ENCODE data around the gene AHNAK. TPM values are rescaled to one million over a fixed set of nuclear protein-coding genes. Genes with fewer than 3 reads are reported as not detected.

Gene AHNAK
- total and polyA plus RNA-seq, 5 donors, result 78.1 to 371 (median 311) TPM

- no peaks in the 10 kb centered on the region for H3K9me3 ChIP-seq (ENCODE audit: control insufficient read depth, low read length)
- intact Hi-C loops (cut with DNase I), result no loop called here
- H3K27me3 ChIP-seq (ENCODE audit: control insufficient read depth, insufficient read depth), result no peaks in the 10 kb centered on the region
- ATAC-seq (peak in 1 of 2 donors; percentile 48), DNase-seq (no peak)
- 63% methylated on average over 8 of the region's 8 CpGs for WGBS
- H3K27ac ChIP-seq (ENCODE audit: low read length), result no peak overlapping the region
- H3K4me3 ChIP-seq (ENCODE audit: low read length), result no peak overlapping the region
- no peaks in the 10 kb centered on the region for H3K4me1 ChIP-seq (ENCODE audit: control insufficient read depth, insufficient read depth, low read length)
These were observed 133.4 kb downstream of the AHNAK start for GRCh38 chr11:62413060-62413696.

GRCh38 chr11:62411524-62411923 lies 135.1 kb downstream of the AHNAK start:
- Histone ChIP-seq H3K27me3 (ENCODE audit: control insufficient read depth, insufficient read depth) (no peaks in the 10 kb centered on the region), H3K9me3 (ENCODE audit: control insufficient read depth, low read length) (no peaks in the 10 kb centered on the region), H3K27ac (ENCODE audit: low read length) (no peak overlapping the region), H3K4me1 (ENCODE audit: control insufficient read depth, insufficient read depth, low read length) (no peaks in the 10 kb centered on the region), H3K4me3 (ENCODE audit: low read length) (no peak overlapping the region)
- 71% methylated on average over 5 of the region's 5 CpGs for WGBS
- intact Hi-C loops (cut with DNase I), result no loop called here
- no peak for DNase-seq
- no peak for ATAC-seq

GRCh38 chr11:62410972-62411371 lies 135.6 kb downstream of the AHNAK start:
- 89% methylated on average over 8 of the region's 8 CpGs for WGBS
- intact Hi-C loops (cut with DNase I), result no loop called here

GRCh38 chr11:62409831-62410230 lies 136.8 kb downstream of the AHNAK start:
- H3K4me1 ChIP-seq (ENCODE audit: control insufficient read depth, insufficient read depth, low read length), result no peaks in the 10 kb centered on the region
- no peaks in the 10 kb centered on the region for H3K27me3 ChIP-seq (ENCODE audit: control insufficient read depth, insufficient read depth)
- no peak overlapping the region for H3K27ac ChIP-seq (ENCODE audit: low read length)
- H3K4me3 ChIP-seq (ENCODE audit: low read length), result no peak overlapping the region
- DNase-seq (no peak), ATAC-seq (no peak)
- no peaks in the 10 kb centered on the region for H3K9me3 ChIP-seq (ENCODE audit: control insufficient read depth, low read length)
- WGBS, result 91% methylated on average over 8 of the region's 8 CpGs
- intact Hi-C loops (cut with DNase I), result loop anchor here in 1 of 4 donors (10.0 kb wide), 1 partner anchor 135 kb away; the partner anchor contains the start of gene AHNAK

More at GRCh38 chr11:62410972-62411371, 135.6 kb downstream of the AHNAK start:
- no peak overlapping the region for H3K27ac ChIP-seq (ENCODE audit: low read length)
- H3K4me3 ChIP-seq (ENCODE audit: low read length), result no peak overlapping the region
- no peak for DNase-seq
- no peaks in the 10 kb centered on the region for H3K4me1 ChIP-seq (ENCODE audit: control insufficient read depth, insufficient read depth, low read length)
- no peak for ATAC-seq
- no peaks in the 10 kb centered on the region for H3K9me3 ChIP-seq (ENCODE audit: control insufficient read depth, low read length)
- H3K27me3 ChIP-seq (ENCODE audit: control insufficient read depth, insufficient read depth), result no peaks in the 10 kb centered on the region

GRCh38 chr11:62406034-62406433 lies 140.6 kb downstream of the AHNAK start:
- Histone ChIP-seq H3K27ac (ENCODE audit: low read length) (no peak overlapping the region), H3K4me3 (ENCODE audit: low read length) (no peak overlapping the region), H3K4me1 (ENCODE audit: control insufficient read depth, insufficient read depth, low read length) (peaks cover 5% of the 10 kb centered on the region), H3K9me3 (ENCODE audit: control insufficient read depth, low read length) (no peaks in the 10 kb centered on the region), H3K27me3 (ENCODE audit: control insufficient read depth, insufficient read depth) (no peaks in the 10 kb centered on the region)
- DNase-seq, result no peak
- WGBS, result 56% methylated on average over 4 of the region's 4 CpGs
- intact Hi-C loops (cut with DNase I), result loop anchor here in 1 of 4 donors (10.0 kb wide), 1 partner anchor 139 kb away; the partner anchor contains the start of gene AHNAK
- ATAC-seq, result no peak

GRCh38 chr11:62404901-62405300 lies 141.7 kb downstream of the AHNAK start:
- DNase-seq (no peak), ATAC-seq (no peak)
- H3K9me3 ChIP-seq (ENCODE audit: control insufficient read depth, low read length), result no peaks in the 10 kb centered on the region
- H3K27ac ChIP-seq (ENCODE audit: low read length), result no peak overlapping the region
- no peak overlapping the region for H3K4me3 ChIP-seq (ENCODE audit: low read length)
- peaks cover 5% of the 10 kb centered on the region for H3K4me1 ChIP-seq (ENCODE audit: control insufficient read depth, insufficient read depth, low read length)
- WGBS, result 80% methylated on average over 5 of the region's 5 CpGs
- no peaks in the 10 kb centered on the region for H3K27me3 ChIP-seq (ENCODE audit: control insufficient read depth, insufficient read depth)
- intact Hi-C loops (cut with DNase I), result loop anchor here in 1 of 4 donors (10.0 kb wide), 1 partner anchor 140 kb away; the partner anchor contains the start of gene AHNAK

GRCh38 chr11:62404435-62404834 lies 142.2 kb downstream of the AHNAK start:
- Histone ChIP-seq H3K4me1 (ENCODE audit: control insufficient read depth, insufficient read depth, low read length) (peaks cover 10% of the 10 kb centered on the region), H3K27me3 (ENCODE audit: control insufficient read depth, insufficient read depth) (no peaks in the 10 kb centered on the region), H3K9me3 (ENCODE audit: control insufficient read depth, low read length) (no peaks in the 10 kb centered on the region), H3K4me3 (ENCODE audit: low read length) (no peak overlapping the region), H3K27ac (ENCODE audit: low read length) (no peak overlapping the region)
- intact Hi-C loops (cut with DNase I), result loop anchor here in 1 of 4 donors (10.0 kb wide), 1 partner anchor 140 kb away; the partner anchor contains the start of gene AHNAK
- no peak for DNase-seq
- no peak for ATAC-seq
- 96% methylated on average over 6 of the region's 6 CpGs for WGBS

GRCh38 chr11:62402960-62403730 lies 143.5 kb downstream of the AHNAK start:
- H3K9me3 ChIP-seq (ENCODE audit: control insufficient read depth, low read length), result no peaks in the 10 kb centered on the region
- intact Hi-C loops (cut with DNase I), result loop anchor here in 1 of 4 donors (10.0 kb wide), 1 partner anchor 142 kb away; the partner anchor contains the start of gene AHNAK
- peaks cover 17% of the 10 kb centered on the region for H3K4me1 ChIP-seq (ENCODE audit: control insufficient read depth, insufficient read depth, low read length)

GRCh38 chr11:62402226-62402959 lies 144.2 kb downstream of the AHNAK start:
- Histone ChIP-seq H3K27ac (ENCODE audit: low read length) (peak overlapping the region; percentile 49), H3K4me1 (ENCODE audit: control insufficient read depth, insufficient read depth, low read length) (peaks cover 19% of the 10 kb centered on the region), H3K4me3 (ENCODE audit: low read length) (no peak overlapping the region), H3K27me3 (ENCODE audit: control insufficient read depth, insufficient read depth) (no peaks in the 10 kb centered on the region), H3K9me3 (ENCODE audit: control insufficient read depth, low read length) (no peaks in the 10 kb centered on the region)
- WGBS, result 41% methylated on average over 15 of the region's 15 CpGs
- peak; percentile 82 to 92 (median 91) for DNase-seq
- ATAC-seq, result peak; percentile 75
- intact Hi-C loops (cut with DNase I), result loop anchor here in 1 of 4 donors (10.0 kb wide), 1 partner anchor 142 kb away; the partner anchor contains the start of gene AHNAK

More at GRCh38 chr11:62402960-62403730, 143.5 kb downstream of the AHNAK start:
- Histone ChIP-seq H3K27ac (ENCODE audit: low read length) (peak overlapping the region; percentile 19), H3K4me3 (ENCODE audit: low read length) (no peak overlapping the region), H3K27me3 (ENCODE audit: control insufficient read depth, insufficient read depth) (no peaks in the 10 kb centered on the region)
- DNase-seq (peak in 1 of 3 donors; percentile 64), ATAC-seq (peak; percentile 2 to 6)
- 66% methylated on average over 12 of the region's 12 CpGs for WGBS

GRCh38 chr11:62401811-62402210 lies 144.8 kb downstream of the AHNAK start:
- peaks cover 19% of the 10 kb centered on the region for H3K4me1 ChIP-seq (ENCODE audit: control insufficient read depth, insufficient read depth, low read length)
- H3K27me3 ChIP-seq (ENCODE audit: control insufficient read depth, insufficient read depth), result no peaks in the 10 kb centered on the region
- WGBS, result 54% methylated on average over 7 of the region's 7 CpGs
- intact Hi-C loops (cut with DNase I), result loop anchor here in 1 of 4 donors (10.0 kb wide), 1 partner anchor 143 kb away; the partner anchor contains the start of gene AHNAK
- DNase-seq (no peak), ATAC-seq (peak; percentile 0 to 1)
- H3K4me3 ChIP-seq (ENCODE audit: low read length), result no peak overlapping the region
- no peaks in the 10 kb centered on the region for H3K9me3 ChIP-seq (ENCODE audit: control insufficient read depth, low read length)
- peak overlapping the region; percentile 49 for H3K27ac ChIP-seq (ENCODE audit: low read length)

All from right cardiac atrium (tissue), 5 donors.